ENCODE results near the gene SPINDOC.
A peak's percentile ranks its signal among the peaks of the same experiment; 100 is the strongest.

Gene SPINDOC

DNA sequence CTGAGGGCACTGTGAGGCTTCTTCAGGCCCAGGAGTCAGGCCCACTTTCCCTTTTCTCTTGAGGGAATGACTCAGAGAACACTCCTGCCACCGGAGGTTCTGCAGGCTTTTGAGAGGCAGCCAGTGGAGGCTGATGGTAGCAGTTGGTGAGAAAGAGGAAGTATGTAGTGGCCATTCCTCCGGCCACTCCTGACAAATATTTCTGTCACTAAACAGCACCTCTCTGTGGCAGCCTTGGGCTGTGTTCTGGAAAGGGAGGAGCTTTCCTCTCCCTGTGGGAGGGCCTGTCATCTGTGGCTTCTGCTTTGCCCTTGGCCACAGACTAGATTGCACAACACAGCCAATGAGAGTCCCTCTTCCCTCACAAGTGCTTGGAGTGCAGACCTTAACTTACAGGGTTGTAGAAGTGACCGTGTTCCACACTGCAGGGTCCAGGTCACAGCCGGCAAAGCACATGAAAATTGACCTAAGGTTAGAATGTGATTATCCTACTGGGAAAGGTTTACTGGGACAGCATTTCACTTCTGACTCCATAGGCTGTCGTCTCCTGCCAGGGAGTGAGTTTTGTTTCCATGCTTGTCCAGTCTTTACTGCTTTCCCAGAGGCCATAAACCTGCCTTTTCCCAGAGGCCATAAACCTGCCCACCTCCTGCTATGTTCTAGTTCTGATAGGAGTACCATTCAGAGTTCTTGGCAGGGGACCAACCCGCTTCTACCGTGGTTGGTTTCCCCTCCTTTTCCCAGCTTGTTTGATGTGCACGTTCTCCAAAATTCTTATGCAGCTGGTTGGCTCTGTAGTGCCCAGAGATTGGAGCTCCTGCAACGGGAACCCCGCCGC lies 58.9 kb downstream of the SPINDOC start:
- ATAC-seq (replicated peaks; ENCODE audit: extremely low read depth, poor library complexity, severe bottlenecking) (peak; percentile 65), DNase-seq (ENCODE audit: low spot score in 2 of 2) (peak; percentile 13 to 20)

DNA sequence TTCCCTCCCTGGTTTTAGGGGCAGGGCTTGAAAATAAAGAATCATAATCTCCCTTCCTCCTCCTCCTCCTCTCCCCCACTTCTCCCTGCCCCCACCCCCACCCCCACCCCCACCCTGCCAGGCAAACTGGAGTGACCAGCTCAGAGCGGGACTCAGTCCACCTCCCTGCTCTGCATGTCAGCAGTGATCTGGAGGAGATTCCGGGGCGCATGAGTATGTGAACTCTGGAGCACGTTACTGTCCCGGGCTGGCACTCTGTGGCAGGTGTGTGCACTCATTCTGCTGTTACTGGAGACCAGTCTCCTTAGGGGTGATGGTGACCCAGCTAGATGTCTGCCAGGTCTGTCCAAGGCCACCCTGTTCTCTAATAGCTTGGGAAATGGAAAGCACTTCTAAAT lies 59.5 kb downstream of the SPINDOC start:
- H3K27ac Mint-ChIP-seq (ENCODE audit: low read depth), result no peak overlapping the region
- H3K4me1 Mint-ChIP-seq, result peaks cover 61% of the 10 kb centered on the region
- no peaks in the 10 kb centered on the region for H3K27me3 Mint-ChIP-seq
- ATAC-seq (replicated peaks; ENCODE audit: extremely low read depth, poor library complexity, severe bottlenecking) (no peak), DNase-seq (ENCODE audit: low spot score in 2 of 2) (no peak)
- peaks cover 6% of the 10 kb centered on the region for H3K36me3 Mint-ChIP-seq (ENCODE audit: insufficient read depth)
- no peaks in the 10 kb centered on the region for H3K9me3 Mint-ChIP-seq
- H3K4me3 Mint-ChIP-seq, result no peak overlapping the region

More for the DNA sequence above, 58.9 kb downstream of the SPINDOC start:
- Mint-ChIP-seq H3K27ac (ENCODE audit: low read depth) (no peak overlapping the region), H3K36me3 (ENCODE audit: insufficient read depth) (peaks cover 6% of the 10 kb centered on the region), H3K4me3 (peak overlapping the region; percentile 34), H3K27me3 (no peaks in the 10 kb centered on the region), H3K9me3 (no peaks in the 10 kb centered on the region), H3K4me1 (peaks cover 65% of the 10 kb centered on the region)

DNA sequence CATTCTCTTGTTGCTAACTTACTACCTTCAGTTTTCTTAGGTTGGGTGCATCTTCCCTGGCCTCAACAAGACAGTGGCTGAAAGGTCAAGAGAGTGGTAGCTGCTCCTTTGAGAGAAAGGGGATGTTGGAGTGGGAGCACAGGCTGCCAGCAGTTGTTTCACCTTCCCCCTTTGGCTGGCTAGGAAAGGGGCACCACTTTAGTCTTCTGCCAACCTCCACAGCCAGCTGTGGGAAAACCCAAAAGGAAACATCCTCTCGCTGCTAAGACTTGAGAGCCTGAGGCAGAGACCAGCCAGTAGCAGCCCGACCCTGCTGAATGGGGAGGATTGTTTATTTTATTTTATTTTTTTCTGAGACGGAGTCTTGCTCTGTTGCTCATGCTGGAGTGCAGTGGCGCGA lies 60.1 kb downstream of the SPINDOC start:
- Mint-ChIP-seq H3K9me3 (no peaks in the 10 kb centered on the region), H3K4me3 (no peak overlapping the region), H3K36me3 (ENCODE audit: insufficient read depth) (peaks cover 7% of the 10 kb centered on the region), H3K27me3 (no peaks in the 10 kb centered on the region), H3K27ac (ENCODE audit: low read depth) (peak overlapping the region; percentile 25), H3K4me1 (peaks cover 63% of the 10 kb centered on the region)
- ATAC-seq (replicated peaks; ENCODE audit: extremely low read depth, poor library complexity, severe bottlenecking), result no peak
- DNase-seq (ENCODE audit: low spot score in 2 of 2), result no peak

DNA sequence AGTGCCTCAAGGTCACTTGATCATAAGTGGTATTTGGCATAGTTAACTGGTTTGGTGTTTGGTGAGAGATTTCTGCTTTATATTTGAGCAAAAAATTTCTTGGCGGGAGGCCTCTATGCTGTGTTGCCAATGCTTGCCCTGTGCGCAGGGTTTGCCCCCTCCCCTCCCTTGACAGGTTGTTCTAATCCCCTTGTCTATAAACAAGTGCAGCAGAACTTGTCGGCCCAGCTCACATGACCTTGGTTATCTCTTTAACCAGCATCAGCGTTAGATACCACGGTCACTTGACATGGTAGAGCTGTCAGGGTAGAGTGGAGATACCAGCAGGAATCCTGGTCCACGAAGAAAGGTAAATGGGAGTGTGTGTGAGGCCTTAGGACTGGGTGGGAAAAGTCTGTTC lies 61.3 kb downstream of the SPINDOC start:
- no peaks in the 10 kb centered on the region for H3K9me3 Mint-ChIP-seq
- peaks cover 9% of the 10 kb centered on the region for H3K36me3 Mint-ChIP-seq (ENCODE audit: insufficient read depth)
- ATAC-seq (replicated peaks; ENCODE audit: extremely low read depth, poor library complexity, severe bottlenecking), result no peak
- no peak for DNase-seq (ENCODE audit: low spot score in 2 of 2)
- H3K27ac Mint-ChIP-seq (ENCODE audit: low read depth), result no peak overlapping the region
- H3K4me3 Mint-ChIP-seq, result no peak overlapping the region
- no peaks in the 10 kb centered on the region for H3K27me3 Mint-ChIP-seq
- peaks cover 56% of the 10 kb centered on the region for H3K4me1 Mint-ChIP-seq

DNA sequence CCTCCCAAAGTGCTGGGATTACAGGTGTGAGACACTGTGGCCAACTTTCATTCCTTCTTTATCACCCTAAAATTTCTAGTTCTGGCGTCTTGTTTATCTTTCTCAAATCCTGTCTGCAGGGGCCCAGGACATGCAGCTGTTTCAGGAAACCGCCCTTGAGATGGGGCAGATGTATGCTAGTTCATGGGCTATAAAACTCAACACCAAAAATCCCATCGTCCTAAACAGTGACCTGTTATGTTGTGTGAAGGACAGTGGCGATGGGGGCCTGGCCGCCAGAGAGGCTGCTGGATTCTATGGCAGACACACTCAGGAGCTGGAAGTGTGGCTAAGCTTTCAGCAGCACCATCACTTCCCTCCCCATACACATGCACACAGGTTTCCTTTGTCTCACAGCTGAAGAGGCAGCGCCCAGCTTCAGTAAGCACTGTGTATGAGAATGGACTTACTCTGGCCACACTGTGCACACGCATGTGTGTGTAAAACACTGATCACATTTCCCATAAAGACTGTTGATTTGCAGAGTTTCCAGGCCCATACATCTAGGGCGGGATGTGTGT lies 62.3 kb downstream of the SPINDOC start:
- peak overlapping the region; percentile 32 for H3K27ac Mint-ChIP-seq (ENCODE audit: low read depth)
- peaks cover 55% of the 10 kb centered on the region for H3K4me1 Mint-ChIP-seq
- H3K9me3 Mint-ChIP-seq, result no peaks in the 10 kb centered on the region
- H3K4me3 Mint-ChIP-seq, result no peak overlapping the region
- ATAC-seq (replicated peaks; ENCODE audit: extremely low read depth, poor library complexity, severe bottlenecking), result no peak
- H3K36me3 Mint-ChIP-seq (ENCODE audit: insufficient read depth), result peaks cover 7% of the 10 kb centered on the region
- no peak for DNase-seq (ENCODE audit: low spot score in 2 of 2)
- no peaks in the 10 kb centered on the region for H3K27me3 Mint-ChIP-seq

DNA sequence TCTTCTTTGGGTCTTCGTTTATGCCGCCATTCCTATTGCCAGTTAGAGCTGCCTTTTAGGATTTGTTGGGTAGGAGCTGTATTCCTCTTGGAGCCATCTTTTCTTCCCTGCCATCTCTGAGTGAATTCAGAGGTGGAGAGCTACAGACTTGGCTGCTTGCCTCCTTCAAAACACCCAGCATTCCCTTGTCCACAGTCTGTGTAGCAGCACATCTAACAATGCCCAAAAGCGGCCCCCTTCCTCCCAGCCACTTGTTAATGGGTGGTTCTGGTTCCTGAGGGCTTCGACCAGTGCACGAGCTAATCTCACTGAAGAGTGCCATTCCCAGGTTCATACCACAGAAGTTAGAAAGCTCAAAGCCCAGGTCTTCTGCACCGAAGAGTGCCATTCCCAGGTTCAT lies 63.4 kb downstream of the SPINDOC start:
- ATAC-seq (replicated peaks; ENCODE audit: extremely low read depth, poor library complexity, severe bottlenecking), result no peak
- Mint-ChIP-seq H3K4me3 (no peak overlapping the region), H3K27me3 (no peaks in the 10 kb centered on the region), H3K36me3 (ENCODE audit: insufficient read depth) (peaks cover 7% of the 10 kb centered on the region), H3K9me3 (no peaks in the 10 kb centered on the region), H3K27ac (ENCODE audit: low read depth) (no peak overlapping the region), H3K4me1 (peaks cover 56% of the 10 kb centered on the region)
- no peak for DNase-seq (ENCODE audit: low spot score in 2 of 2)

All from central memory CD8-positive, alpha-beta T cell (primary cell).